GM21390 (cell line): Measurements from ENCODE around the gene LCE5A.
"Not testable (repeated sequence)": the region's sequence is repeated elsewhere in the genome, so short reads cannot be mapped to it uniquely, and the experiment has no call there.

Experiments used
- ATAC-seq: cut with Tn5 transposase; IDR thresholded peaks from one replicate; pipeline ENCODE4 v1.9.1; 2021; ENCODE audit not compliant: unreplicated experiment

Gene LCE5A

GRCh38 chr1:152515434-152515783 lies 4.8 kb downstream of the LCE5A start:
- ATAC-seq, result no peak

GRCh38 chr1:152516082-152516481 lies 5.5 kb downstream of the LCE5A start:
- ATAC-seq, result no peak

DNA sequence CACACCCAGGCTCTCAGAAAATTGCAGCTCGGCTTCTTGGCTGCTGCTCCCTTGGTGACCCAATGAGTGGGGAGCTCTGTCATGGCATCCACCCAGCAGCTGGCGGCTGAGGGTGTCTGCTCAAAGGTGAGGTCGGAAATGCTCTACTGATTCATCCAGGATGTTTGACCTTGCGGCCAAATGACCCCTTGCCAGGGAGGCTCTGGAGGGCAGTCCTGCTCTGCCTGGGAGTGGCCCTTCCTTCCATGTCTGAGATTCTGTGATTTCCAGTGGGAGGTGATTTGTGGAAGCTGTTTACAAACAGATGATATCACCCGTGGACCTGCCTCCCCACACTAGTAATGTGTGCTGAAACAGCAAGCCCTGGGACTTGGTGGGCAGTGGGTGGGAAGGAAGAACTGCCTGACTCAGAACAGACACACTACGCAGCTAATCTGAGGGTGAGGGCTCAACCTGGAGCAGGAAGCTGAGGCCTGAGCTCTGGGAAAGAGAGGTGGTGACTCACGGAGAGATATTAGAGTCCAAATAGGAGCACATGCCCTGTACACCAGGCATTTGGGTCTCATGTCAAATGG lies 6.7 kb downstream of the LCE5A start:
- ATAC-seq, result no peak

DNA sequence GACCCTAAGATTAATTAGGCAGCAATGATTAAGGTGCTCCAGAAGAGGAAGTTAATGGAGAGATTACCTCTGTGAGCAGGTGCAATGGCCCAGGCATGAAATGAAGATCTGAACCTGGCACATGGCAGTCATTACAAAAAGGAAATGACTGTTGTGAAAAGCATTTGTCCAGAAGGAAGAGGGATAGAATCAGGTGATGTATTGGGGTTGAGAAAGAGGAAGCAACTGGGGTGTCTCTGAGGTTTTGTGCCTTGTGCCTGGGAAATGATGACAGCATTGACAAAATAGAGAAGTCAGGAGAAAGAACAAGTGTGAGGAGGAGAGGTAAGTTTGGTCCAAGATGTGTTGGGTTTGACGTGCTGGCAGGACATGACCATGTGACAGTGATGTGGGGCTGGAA lies 9.2 kb downstream of the LCE5A start:
- no peak for ATAC-seq

DNA sequence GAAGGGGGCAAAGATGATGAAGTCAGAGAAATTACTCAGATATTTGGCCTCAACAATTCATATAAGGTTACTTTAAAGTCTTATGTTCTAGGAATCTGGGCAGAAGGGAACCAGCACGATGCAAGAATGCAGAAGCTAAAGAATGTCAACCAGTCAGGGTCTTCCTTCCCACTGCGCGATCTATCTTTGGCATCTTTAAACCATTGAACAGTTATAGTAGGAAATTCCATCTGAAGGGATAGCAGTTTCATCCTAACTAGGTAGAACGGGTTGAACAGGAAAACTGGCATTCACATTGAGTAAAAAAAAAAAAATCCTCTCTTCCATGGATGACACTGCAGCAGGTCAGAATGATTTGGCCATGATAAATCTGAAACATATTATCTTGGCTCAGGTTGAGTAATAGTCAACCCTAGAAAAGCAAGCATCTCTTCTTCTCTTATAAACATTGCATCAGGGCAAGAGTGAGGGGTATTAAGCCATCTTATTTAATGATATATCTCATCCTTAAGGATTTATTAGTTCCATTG lies 10.0 kb downstream of the LCE5A start:
- no peak for ATAC-seq

DNA sequence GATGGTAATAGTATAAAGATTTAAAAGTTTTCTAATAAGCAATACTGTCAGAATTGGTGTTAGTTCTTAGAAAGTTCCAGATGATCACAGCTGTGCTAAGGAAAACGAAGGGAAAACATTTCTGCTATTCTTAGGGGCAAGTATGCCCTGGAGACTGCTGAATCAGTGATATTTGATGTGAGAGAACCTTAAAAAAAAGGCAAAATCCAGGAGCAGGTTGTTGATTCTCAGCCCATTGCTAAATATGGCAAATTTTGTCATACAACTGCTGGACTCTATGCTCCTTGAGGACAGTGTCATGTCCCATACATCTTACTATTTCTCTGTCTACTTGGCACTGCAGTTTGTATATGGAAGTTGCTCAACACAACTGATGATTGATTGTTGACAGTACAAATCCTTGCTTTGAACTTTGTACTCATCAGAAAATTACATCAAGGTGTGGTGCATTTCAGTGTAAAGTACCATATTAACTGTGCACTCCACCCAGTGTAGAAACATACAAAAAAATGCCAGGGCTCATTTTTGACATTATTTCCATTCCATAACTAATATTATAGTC lies 14.6 kb downstream of the LCE5A start:
- no peak for ATAC-seq

DNA sequence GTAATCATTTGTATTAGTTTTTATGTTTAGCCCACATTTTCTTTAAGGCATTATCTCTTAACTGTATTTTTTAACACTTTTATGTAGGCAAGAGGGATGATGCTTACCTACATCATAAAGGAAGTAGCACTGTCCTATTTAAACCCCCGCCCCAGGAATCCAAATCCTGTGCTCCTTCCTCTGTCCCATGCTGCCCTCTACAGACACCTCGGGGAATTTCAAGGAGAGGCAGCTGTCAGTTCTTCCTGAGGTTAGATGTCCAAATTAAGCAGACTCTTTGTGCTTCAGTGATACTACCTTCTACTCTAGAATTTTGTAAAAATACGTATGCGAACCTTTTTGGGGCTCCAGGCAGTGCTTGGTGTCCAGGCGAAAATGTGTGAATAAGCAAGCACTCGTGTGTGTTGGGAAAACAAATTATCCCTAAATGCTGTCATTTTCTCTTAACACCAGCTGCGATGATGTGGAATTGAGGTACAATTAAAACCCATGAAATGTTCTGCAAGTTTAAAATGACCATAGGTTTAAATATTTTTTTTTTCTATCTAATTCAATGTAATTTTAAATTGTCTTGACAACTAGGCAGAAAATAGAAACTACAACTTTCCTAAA lies 22.8 kb downstream of the LCE5A start:
- no peak for ATAC-seq

DNA sequence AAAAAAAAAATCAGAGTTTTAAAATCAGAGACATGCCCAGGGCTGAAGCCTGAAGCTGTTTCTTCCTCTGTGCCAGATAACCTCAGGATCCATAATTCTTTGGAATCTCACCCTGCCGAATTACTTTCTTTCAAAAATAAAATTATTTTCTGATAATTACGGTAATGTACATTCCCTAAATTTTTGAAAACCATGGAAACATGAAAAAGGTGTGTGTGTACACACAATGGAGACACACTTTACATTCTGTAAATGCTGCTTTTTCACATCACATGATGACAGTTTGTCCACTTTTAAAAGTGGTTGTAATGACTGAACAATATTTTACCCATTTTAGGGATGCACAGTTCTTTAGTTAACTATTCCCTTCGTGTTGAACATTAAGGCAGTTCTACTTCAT lies 25.2 kb downstream of the LCE5A start:
- ATAC-seq, result no peak

GRCh38 chr1:152537496-152537895 lies 26.9 kb downstream of the LCE5A start:
- ATAC-seq, result no peak

- ATAC-seq, result no peak
Observed at GRCh38 chr1:152539901-152540300, 29.3 kb downstream of the LCE5A start.

DNA sequence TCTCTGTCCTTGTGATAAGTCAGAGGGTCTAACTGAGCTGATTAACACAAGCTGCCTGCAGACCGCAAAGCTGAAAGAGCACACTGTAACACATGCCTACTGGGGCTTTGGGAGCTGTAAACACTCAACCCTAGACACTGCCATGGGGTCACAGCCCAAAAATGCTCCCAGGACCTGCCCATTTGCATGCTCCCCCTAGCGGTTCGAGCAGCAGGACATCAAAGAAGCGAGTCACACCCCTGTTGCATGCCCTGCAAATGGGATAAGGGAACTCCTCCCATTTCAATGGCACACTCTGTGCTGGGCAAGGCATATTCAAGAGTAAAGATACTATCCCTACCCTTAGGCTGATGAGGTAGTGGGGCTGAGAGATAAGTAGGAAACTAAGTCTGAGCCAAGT lies 33.2 kb downstream of the LCE5A start:
- ATAC-seq, result no peak

DNA sequence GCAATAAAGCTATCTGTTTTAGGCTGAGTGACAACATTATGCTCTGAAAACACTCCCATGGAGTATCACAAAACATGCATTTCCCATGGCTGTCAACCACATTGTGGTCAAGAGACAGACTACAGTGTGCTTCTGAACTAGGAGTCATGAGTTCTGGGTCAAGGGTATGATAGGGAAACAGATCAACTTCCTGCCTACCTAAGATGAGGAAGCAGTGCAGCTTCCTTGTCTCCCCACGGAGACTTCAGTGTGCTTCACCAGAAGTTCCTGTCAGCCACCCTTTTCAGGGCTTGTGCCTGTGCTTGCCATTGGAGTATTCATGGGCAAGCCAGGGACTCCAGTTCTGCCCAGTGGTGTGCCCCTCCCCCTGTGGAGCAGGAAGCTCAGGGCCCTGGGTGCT lies 36.1 kb downstream of the LCE5A start:
- no peak for ATAC-seq

GRCh38 chr1:152548358-152548757 lies 37.8 kb downstream of the LCE5A start:
- not testable (repeated sequence) for ATAC-seq
